ENCODE measurements around the gene ZNF511. TPM values are rescaled to one million over a fixed set of nuclear protein-coding genes. Genes with fewer than 3 reads are reported as not detected.

The ZNF511 gene
- total RNA-seq, 1 donor from 2014 or later = 76.3 TPM

DNA sequence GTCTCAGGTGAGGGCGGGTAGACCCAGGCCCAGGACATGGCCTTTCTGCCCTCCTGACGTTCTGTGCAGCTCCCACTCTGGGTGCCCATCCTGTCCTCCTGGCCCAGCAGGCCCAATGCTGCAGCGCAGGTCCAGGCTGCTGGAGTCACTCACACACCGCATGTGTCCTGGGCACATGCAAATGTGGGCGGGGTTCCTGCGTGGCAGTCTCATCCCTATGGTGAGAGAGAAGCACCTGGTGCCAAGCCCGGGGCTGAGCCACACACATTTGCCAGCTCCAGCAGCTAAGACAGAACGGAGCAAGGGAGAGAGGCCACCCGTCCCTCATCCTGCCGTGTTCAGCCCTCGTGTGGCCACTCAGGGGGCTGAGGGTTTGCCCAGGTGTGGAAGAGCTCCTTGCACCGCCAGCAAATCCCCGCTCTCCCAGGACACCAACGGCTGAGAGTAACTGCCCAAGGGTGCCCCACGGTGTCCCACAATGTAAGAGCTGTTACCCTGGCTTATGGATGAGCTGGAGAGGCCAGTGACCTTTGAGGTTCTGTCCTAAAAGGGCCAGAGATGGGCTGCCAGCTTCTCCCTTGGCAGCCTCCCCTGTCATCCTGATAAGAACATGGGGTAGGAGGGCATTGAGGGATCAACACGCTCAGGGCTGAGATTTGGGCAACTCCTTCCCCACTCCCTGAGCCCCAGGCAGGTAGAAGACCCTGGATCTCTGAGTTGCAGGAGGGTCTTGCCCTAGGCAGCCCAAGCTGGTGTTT is 44.7 kb downstream of the ZNF511 start:
- Mint-ChIP-seq H3K9me3 (no peaks in the 10 kb centered on the region), H3K36me3 (ENCODE audit: low read depth) (no peaks in the 10 kb centered on the region), H3K4me3 (no peak overlapping the region), H3K27ac (no peak overlapping the region), H3K27me3 (ENCODE audit: insufficient read depth) (no peaks in the 10 kb centered on the region), H3K4me1 (ENCODE audit: low read depth) (no peaks in the 10 kb centered on the region)
- DNase-seq (ENCODE audit: low spot score) = no peak
- intact Hi-C loops (cut with micrococcal nuclease) = no loop called here

DNA sequence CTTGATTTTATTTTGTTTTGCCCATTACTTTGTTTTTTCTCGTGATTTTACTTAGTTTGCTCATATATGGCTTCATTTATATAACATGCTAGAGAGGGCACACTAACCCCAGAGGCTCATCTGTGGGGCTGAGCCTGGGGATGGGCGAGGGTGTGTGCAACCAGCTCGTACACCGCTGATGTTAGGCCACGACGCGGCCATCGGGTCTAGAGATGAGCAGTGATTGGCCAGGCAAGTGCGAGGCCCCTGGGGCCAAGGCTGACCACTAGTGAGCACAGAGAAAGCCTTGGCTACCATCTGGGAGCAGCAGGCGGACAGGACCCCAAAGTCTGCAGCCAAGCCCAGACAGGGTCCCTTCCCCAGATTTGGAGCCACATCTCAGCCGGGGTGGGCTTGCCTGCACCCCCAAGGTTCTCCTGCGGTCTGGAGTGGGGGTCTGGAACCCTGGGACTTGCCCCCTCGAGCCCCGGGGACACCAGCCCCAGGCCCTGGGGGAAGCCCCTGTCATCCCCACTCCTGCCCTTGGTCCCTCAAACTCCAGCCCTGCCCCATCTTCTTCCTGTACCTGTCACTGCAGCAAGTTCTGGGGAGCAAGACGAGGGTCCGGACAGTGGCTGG is 45.4 kb downstream of the ZNF511 start:
- no peak for DNase-seq (ENCODE audit: low spot score)
- intact Hi-C loops (cut with micrococcal nuclease) = no loop called here
- no peaks in the 10 kb centered on the region for H3K9me3 Mint-ChIP-seq
- H3K4me1 Mint-ChIP-seq (ENCODE audit: low read depth) = no peaks in the 10 kb centered on the region
- H3K4me3 Mint-ChIP-seq = no peak overlapping the region
- no peaks in the 10 kb centered on the region for H3K27me3 Mint-ChIP-seq (ENCODE audit: insufficient read depth)
- no peaks in the 10 kb centered on the region for H3K36me3 Mint-ChIP-seq (ENCODE audit: low read depth)
- no peak overlapping the region for H3K27ac Mint-ChIP-seq

GRCh38 chr10:133354672-133355240 is 46.0 kb downstream of the ZNF511 start:
- intact Hi-C loops (cut with micrococcal nuclease) = no loop called here
- no peaks in the 10 kb centered on the region for H3K36me3 Mint-ChIP-seq (ENCODE audit: low read depth)
- H3K27ac Mint-ChIP-seq = no peak overlapping the region
- no peaks in the 10 kb centered on the region for H3K27me3 Mint-ChIP-seq (ENCODE audit: insufficient read depth)
- no peaks in the 10 kb centered on the region for H3K9me3 Mint-ChIP-seq
- H3K4me1 Mint-ChIP-seq (ENCODE audit: low read depth) = no peaks in the 10 kb centered on the region
- DNase-seq (ENCODE audit: low spot score) = no peak
- H3K4me3 Mint-ChIP-seq = no peak overlapping the region

- no peaks in the 10 kb centered on the region for H3K27me3 Mint-ChIP-seq (ENCODE audit: insufficient read depth)
- H3K27ac Mint-ChIP-seq = no peak overlapping the region
- intact Hi-C loops (cut with micrococcal nuclease) = no loop called here
- no peak overlapping the region for H3K4me3 Mint-ChIP-seq
- no peaks in the 10 kb centered on the region for H3K9me3 Mint-ChIP-seq
- H3K4me1 Mint-ChIP-seq (ENCODE audit: low read depth) = no peaks in the 10 kb centered on the region
- H3K36me3 Mint-ChIP-seq (ENCODE audit: low read depth) = no peaks in the 10 kb centered on the region
- DNase-seq (ENCODE audit: low spot score) = no peak
Measured at GRCh38 chr10:133355266-133355665, 46.6 kb downstream of the ZNF511 start.

- Mint-ChIP-seq H3K4me3 (peak overlapping the region; percentile 73), H3K9me3 (no peaks in the 10 kb centered on the region), H3K4me1 (ENCODE audit: low read depth) (no peaks in the 10 kb centered on the region), H3K27ac (no peak overlapping the region), H3K36me3 (ENCODE audit: low read depth) (no peaks in the 10 kb centered on the region), H3K27me3 (ENCODE audit: insufficient read depth) (no peaks in the 10 kb centered on the region)
- DNase-seq (ENCODE audit: low spot score) = no peak
- intact Hi-C loops (cut with micrococcal nuclease) = loop anchor here (2.0 kb wide), 1 partner anchor 819 kb away; the partner anchor contains the start of gene INPP5A
Measured at GRCh38 chr10:133355991-133356390, 47.3 kb downstream of the ZNF511 start.

GRCh38 chr10:133356549-133357284 is 48.0 kb downstream of the ZNF511 start:
- no peak for DNase-seq (ENCODE audit: low spot score)
- intact Hi-C loops (cut with micrococcal nuclease) = loop anchor here (1.0 to 2.0 kb wide), 6 partner anchors 27 to 820 kb away; partner anchors contain the start of genes INPP5A and MTG1

GRCh38 chr10:133357285-133358161 is 48.8 kb downstream of the ZNF511 start, which contains the start of gene FUOM:
Gene FUOM, minus strand, starts transcription at chr10:133358019. Its CDS starts 12 bp downstream, at chr10:133358007.
- no peaks in the 10 kb centered on the region for H3K27me3 Mint-ChIP-seq (ENCODE audit: insufficient read depth)
- intact Hi-C loops (cut with micrococcal nuclease) = loop anchor here (1.0 to 2.0 kb wide), 9 partner anchors 16 to 821 kb away; partner anchors contain the start of genes ECHS1, INPP5A and MTG1
- peak within 1 kb of the TSS; percentile 48 for H3K27ac Mint-ChIP-seq
- H3K4me3 Mint-ChIP-seq = peak within 1 kb of the TSS; percentile 77
- H3K9me3 Mint-ChIP-seq = no peaks in the 10 kb centered on the region
- no peaks in the 10 kb centered on the region for H3K4me1 Mint-ChIP-seq (ENCODE audit: low read depth)
- DNase-seq (ENCODE audit: low spot score) = peak; percentile 57
- peaks cover 8% of the 10 kb centered on the region for H3K36me3 Mint-ChIP-seq (ENCODE audit: low read depth)

More at GRCh38 chr10:133356549-133357284, 48.0 kb downstream of the ZNF511 start:
- Mint-ChIP-seq H3K27ac (peak overlapping the region; percentile 48), H3K36me3 (ENCODE audit: low read depth) (peaks cover 2% of the 10 kb centered on the region), H3K27me3 (ENCODE audit: insufficient read depth) (no peaks in the 10 kb centered on the region), H3K4me1 (ENCODE audit: low read depth) (no peaks in the 10 kb centered on the region), H3K9me3 (no peaks in the 10 kb centered on the region), H3K4me3 (peak overlapping the region; percentile 77)

GRCh38 chr10:133358162-133358924 is 49.6 kb downstream of the ZNF511 start:
- intact Hi-C loops (cut with micrococcal nuclease) = loop anchor here (1.0 kb wide), 3 partner anchors 15 to 34 kb away; partner anchors contain the start of gene ECHS1
- no peak overlapping the region for H3K4me3 Mint-ChIP-seq
- no peak overlapping the region for H3K27ac Mint-ChIP-seq
- DNase-seq (ENCODE audit: low spot score) = no peak
- H3K27me3 Mint-ChIP-seq (ENCODE audit: insufficient read depth) = no peaks in the 10 kb centered on the region
- no peaks in the 10 kb centered on the region for H3K9me3 Mint-ChIP-seq
- H3K36me3 Mint-ChIP-seq (ENCODE audit: low read depth) = peaks cover 8% of the 10 kb centered on the region
- H3K4me1 Mint-ChIP-seq (ENCODE audit: low read depth) = no peaks in the 10 kb centered on the region

GRCh38 chr10:133358925-133359310 is 50.2 kb downstream of the ZNF511 start:
- H3K27ac Mint-ChIP-seq = no peak overlapping the region
- DNase-seq (ENCODE audit: low spot score) = no peak
- no peaks in the 10 kb centered on the region for H3K4me1 Mint-ChIP-seq (ENCODE audit: low read depth)
- intact Hi-C loops (cut with micrococcal nuclease) = loop anchor here (1.0 kb wide), 3 partner anchors 14 to 35 kb away; partner anchors contain the start of gene ECHS1
- peaks cover 8% of the 10 kb centered on the region for H3K36me3 Mint-ChIP-seq (ENCODE audit: low read depth)
- no peaks in the 10 kb centered on the region for H3K9me3 Mint-ChIP-seq
- H3K27me3 Mint-ChIP-seq (ENCODE audit: insufficient read depth) = no peaks in the 10 kb centered on the region
- H3K4me3 Mint-ChIP-seq = no peak overlapping the region

- intact Hi-C loops (cut with micrococcal nuclease) = no loop called here
- no peaks in the 10 kb centered on the region for H3K27me3 Mint-ChIP-seq (ENCODE audit: insufficient read depth)
- H3K4me1 Mint-ChIP-seq (ENCODE audit: low read depth) = no peaks in the 10 kb centered on the region
- DNase-seq (ENCODE audit: low spot score) = no peak
- peaks cover 11% of the 10 kb centered on the region for H3K36me3 Mint-ChIP-seq (ENCODE audit: low read depth)
- no peak overlapping the region for H3K4me3 Mint-ChIP-seq
- H3K9me3 Mint-ChIP-seq = no peaks in the 10 kb centered on the region
- no peak overlapping the region for H3K27ac Mint-ChIP-seq
Measured at GRCh38 chr10:133359554-133359971, 50.8 kb downstream of the ZNF511 start.

- no peak for DNase-seq (ENCODE audit: low spot score)
- Mint-ChIP-seq H3K9me3 (no peaks in the 10 kb centered on the region), H3K27me3 (ENCODE audit: insufficient read depth) (no peaks in the 10 kb centered on the region), H3K36me3 (ENCODE audit: low read depth) (peaks cover 13% of the 10 kb centered on the region), H3K4me1 (ENCODE audit: low read depth) (no peaks in the 10 kb centered on the region), H3K27ac (no peak overlapping the region), H3K4me3 (no peak overlapping the region)
- intact Hi-C loops (cut with micrococcal nuclease) = no loop called here
Measured at GRCh38 chr10:133359972-133360610, 51.4 kb downstream of the ZNF511 start.
